Measurements from ENCODE around the gene CLIC1.

Gene CLIC1

GRCh38 chr6:31700740-31701401 is 35.5 kb downstream of the CLIC1 start:
- DNase-seq: no peak

GRCh38 chr6:31697555-31697954 is 38.8 kb downstream of the CLIC1 start:
- DNase-seq: no peak

GRCh38 chr6:31693535-31693934 is 42.8 kb downstream of the CLIC1 start:
- no peak for DNase-seq

GRCh38 chr6:31692886-31693285 is 43.4 kb downstream of the CLIC1 start:
- no peak for DNase-seq

- no peak for DNase-seq
Measured at GRCh38 chr6:31692353-31692752, 44.0 kb downstream of the CLIC1 start.

- DNase-seq: no peak
Measured at GRCh38 chr6:31691564-31692108, 44.7 kb downstream of the CLIC1 start.

GRCh38 chr6:31691078-31691463 is 45.3 kb downstream of the CLIC1 start:
- no peak for DNase-seq

- no peak for DNase-seq
Measured at GRCh38 chr6:31690231-31691077, 45.9 kb downstream of the CLIC1 start.

- DNase-seq: no peak
Measured at GRCh38 chr6:31689249-31690110, 46.9 kb downstream of the CLIC1 start.

- DNase-seq: no peak
Measured at GRCh38 chr6:31687860-31688693, 48.3 kb downstream of the CLIC1 start.

GRCh38 chr6:31687321-31687720 is 49.0 kb downstream of the CLIC1 start:
- no peak for DNase-seq

GRCh38 chr6:31686483-31686882 is 49.8 kb downstream of the CLIC1 start:
- no peak for DNase-seq

GRCh38 chr6:31683591-31683990 is 52.7 kb downstream of the CLIC1 start:
- peak in 1 of 3 experiments; percentile 22 for DNase-seq

GRCh38 chr6:31681135-31681671 is 55.1 kb downstream of the CLIC1 start:
- DNase-seq: peak; percentile 42 to 78 (median 75)
